WERI-Rb-1 (cell line): ENCODE measurements around the gene C11orf21.

Source experiments
- DNase-seq: peaks from one replicate; pipeline ENCODE4 v3.0.0-alpha.2; 2020
- H3K27ac ChIP-seq: fragments of 250-450 bp; sonication (Bioruptor Pico); 2 replicates; pipeline ENCODE4 v1.5.1; 2020; ENCODE audit warnings: mild to moderate bottlenecking, moderate library complexity
- H3K27me3 ChIP-seq: fragments of 250-450 bp; sonication (Bioruptor Pico); 2 replicates; pipeline ENCODE4 v1.5.1; 2021; ENCODE audit warnings: mild to moderate bottlenecking, low read depth, moderate library complexity; ENCODE audit not compliant: insufficient read depth, severe bottlenecking
- H3K36me3 ChIP-seq: fragments of 250-450 bp; sonication (Bioruptor Pico); 2 replicates; pipeline ENCODE4 v1.5.1; 2020; ENCODE audit warnings: mild to moderate bottlenecking, moderate library complexity
- H3K4me3 ChIP-seq: 2 replicates; pipeline ENCODE4 v1.5.1; 2011; ENCODE audit warnings: low read depth, mild to moderate bottlenecking, control low read depth, low read length
- H3K9me3 ChIP-seq: fragments of 250-450 bp; sonication (Bioruptor Pico); 2 replicates; pipeline ENCODE4 v1.5.1; 2021; ENCODE audit warnings: mild to moderate bottlenecking, moderate library complexity; ENCODE audit not compliant: severe bottlenecking
- TF ChIP-seq, protein P1 (sequence below): IDR thresholded peaks from 2 replicates; pipeline ENCODE4 v1.5.1; 2011; ENCODE audit warnings: low read depth, mild to moderate bottlenecking, control low read depth, inconsistent platforms, low read length

C11orf21 gene

DNA sequence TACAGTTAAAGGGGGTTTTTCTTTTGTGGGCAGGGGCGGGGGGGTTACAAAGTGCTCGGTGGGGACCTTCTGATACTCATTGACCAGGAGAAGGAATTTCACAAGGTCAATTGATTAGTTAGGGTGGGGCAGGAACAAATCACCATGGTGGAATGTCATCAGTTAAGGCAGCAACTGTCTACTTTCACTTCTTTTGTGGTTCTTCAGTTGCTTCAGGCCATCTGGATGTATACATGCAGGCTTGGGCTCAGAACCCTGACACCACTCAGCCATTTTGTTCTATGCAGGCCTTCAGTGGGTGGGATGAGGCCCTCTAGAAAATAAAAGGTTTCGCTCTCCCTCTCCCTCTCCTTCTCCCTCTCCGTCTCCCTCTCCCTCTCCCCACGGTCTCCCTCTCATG is 29.7 kb upstream of the C11orf21 start:
- TF ChIP-seq, protein P1, sequence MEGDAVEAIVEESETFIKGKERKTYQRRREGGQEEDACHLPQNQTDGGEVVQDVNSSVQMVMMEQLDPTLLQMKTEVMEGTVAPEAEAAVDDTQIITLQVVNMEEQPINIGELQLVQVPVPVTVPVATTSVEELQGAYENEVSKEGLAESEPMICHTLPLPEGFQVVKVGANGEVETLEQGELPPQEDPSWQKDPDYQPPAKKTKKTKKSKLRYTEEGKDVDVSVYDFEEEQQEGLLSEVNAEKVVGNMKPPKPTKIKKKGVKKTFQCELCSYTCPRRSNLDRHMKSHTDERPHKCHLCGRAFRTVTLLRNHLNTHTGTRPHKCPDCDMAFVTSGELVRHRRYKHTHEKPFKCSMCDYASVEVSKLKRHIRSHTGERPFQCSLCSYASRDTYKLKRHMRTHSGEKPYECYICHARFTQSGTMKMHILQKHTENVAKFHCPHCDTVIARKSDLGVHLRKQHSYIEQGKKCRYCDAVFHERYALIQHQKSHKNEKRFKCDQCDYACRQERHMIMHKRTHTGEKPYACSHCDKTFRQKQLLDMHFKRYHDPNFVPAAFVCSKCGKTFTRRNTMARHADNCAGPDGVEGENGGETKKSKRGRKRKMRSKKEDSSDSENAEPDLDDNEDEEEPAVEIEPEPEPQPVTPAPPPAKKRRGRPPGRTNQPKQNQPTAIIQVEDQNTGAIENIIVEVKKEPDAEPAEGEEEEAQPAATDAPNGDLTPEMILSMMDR: no peak
- Histone ChIP-seq H3K27me3 (no peaks in the 10 kb centered on the region), H3K36me3 (no peaks in the 10 kb centered on the region), H3K9me3 (peaks cover 5% of the 10 kb centered on the region), H3K27ac (no peak overlapping the region), H3K4me3 (no peak overlapping the region)
- DNase-seq: no peak

DNA sequence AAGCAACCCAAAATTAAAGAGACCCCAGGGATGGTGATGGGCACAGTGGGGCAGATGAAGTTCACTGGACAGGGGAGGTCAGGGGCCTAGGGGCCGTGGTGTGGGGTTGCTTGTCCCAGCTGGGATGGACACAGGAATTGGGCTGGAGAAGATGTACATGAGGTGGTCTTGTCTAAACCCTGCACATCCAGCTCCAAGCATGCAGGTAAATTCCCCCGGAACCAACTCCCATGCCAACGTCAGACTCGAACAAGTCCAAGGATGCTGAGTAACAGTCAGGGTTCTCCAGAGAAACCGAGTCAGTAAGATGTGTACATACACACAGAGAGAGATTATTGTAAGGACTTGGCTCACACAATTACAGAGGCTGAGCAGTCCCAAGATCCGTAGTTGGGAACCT is 29.0 kb upstream of the C11orf21 start:
- Histone ChIP-seq H3K27me3 (no peaks in the 10 kb centered on the region), H3K27ac (no peak overlapping the region), H3K4me3 (no peak overlapping the region), H3K9me3 (peaks cover 5% of the 10 kb centered on the region), H3K36me3 (no peaks in the 10 kb centered on the region)
- no peak for DNase-seq
- TF ChIP-seq, protein P1: no peak

DNA sequence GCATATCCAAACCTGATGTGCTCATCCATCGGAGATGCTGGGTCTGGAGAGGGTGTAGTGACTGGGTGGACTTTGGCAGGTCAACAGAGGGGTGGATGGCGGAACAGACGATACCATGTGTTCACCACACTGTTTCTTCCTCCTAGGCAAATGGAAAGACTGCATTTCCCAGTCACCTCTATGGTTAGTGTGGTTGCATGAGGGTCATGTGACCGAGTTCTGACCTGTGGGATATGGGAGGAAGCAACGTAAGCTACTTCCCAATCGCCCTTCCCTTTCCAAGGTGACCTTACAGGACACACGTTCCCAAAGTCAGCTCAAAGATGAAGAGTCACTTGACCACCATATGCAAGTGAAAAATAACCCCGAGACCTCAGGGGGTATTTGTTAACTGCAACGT is 27.8 kb upstream of the C11orf21 start:
- H3K4me3 ChIP-seq: no peak overlapping the region
- no peaks in the 10 kb centered on the region for H3K36me3 ChIP-seq
- TF ChIP-seq, protein P1: no peak
- DNase-seq: no peak
- no peaks in the 10 kb centered on the region for H3K27me3 ChIP-seq
- no peak overlapping the region for H3K27ac ChIP-seq
- peaks cover 5% of the 10 kb centered on the region for H3K9me3 ChIP-seq

DNA sequence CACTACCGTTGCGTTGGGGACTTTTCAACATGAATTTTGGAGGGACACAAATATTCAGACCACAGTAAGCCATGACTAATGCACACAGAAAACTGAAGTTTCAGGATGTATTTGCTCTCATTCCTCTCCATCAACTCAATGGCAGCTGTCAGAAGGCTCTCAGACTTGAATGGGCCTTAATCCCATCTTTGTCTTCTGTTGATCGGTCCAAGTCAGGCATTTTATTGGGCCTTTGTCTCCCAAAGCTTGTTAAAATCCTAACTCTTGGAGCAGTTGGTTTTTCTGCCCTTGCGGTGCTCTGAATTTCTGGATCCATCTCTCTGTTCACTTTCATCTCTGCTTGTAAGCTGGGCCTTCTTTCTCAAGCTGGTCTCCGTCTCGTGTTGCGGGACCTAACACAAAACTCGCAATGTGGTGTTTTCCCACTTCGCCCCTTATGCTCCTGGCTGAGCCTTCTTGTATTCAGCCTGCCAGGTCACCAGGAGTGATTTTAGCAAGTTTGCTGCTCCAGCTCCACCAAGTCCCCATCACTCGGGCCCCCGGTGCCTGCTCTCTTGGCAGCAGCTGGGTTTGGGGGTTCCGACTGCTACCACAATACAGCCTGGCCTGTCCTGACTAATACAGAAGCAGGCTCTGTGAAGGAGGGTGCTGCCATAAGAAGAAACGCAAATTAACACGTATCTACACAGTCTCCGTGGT is 27.1 kb upstream of the C11orf21 start:
- Histone ChIP-seq H3K36me3 (no peaks in the 10 kb centered on the region), H3K27ac (no peak overlapping the region), H3K4me3 (no peak overlapping the region), H3K9me3 (peaks cover 5% of the 10 kb centered on the region), H3K27me3 (no peaks in the 10 kb centered on the region)
- TF ChIP-seq, protein P1: no peak
- no peak for DNase-seq

DNA sequence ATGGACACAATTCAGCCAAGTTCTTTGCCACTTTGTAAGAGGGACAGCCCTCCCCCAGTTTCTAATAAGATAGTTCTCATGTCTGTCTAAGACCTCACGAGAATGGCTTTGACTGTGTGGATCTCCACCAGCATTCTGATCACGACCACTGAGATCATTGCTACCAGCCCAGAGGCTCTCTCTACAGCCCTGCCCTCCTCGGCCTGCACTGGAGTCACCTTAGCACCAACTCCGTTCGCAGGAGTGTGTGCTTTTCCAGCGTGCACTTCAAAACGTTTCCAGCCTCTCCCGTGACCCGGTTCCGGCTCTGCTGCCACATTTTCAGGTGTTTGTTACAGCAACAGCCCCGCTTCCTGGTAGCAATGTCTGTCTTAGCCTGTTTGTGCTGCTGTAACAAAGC is 26.3 kb upstream of the C11orf21 start:
- no peak overlapping the region for H3K27ac ChIP-seq

More for the DNA sequence above, 26.3 kb upstream of the C11orf21 start:
- Histone ChIP-seq H3K4me3 (no peak overlapping the region), H3K36me3 (no peaks in the 10 kb centered on the region), H3K27me3 (no peaks in the 10 kb centered on the region), H3K9me3 (peaks cover 5% of the 10 kb centered on the region)
- no peak for DNase-seq
- TF ChIP-seq, protein P1: no peak
